HepG2 (cell line): ENCODE measurements around the gene KRTAP1-4. TPM values are rescaled to one million over a fixed set of nuclear protein-coding genes. Genes with fewer than 3 reads are reported as not detected.

ENCODE experiments used
- ATAC-seq: fragments of 200-7000 bp; cut with Tn5 transposase; 3 replicates; pipeline ENCODE4 v1.9.1; 2020; ENCODE audit warnings: mild to moderate bottlenecking, moderate library complexity
- BruUV-seq: library from RNA; stranded (reverse); fragments of 400-500 nt; replicated peaks from 2 replicates; lab custom pipeline; 2021; lab: Mats Ljungman, UMichigan
- CTCF ChIA-PET: fragments of 300-600 bp; formaldehyde crosslinking; extraction: SDS; loops from one replicate; lab custom pipeline; 2021; ENCODE audit warnings: low total read pairs, inconsistent platforms, low intra/inter-chr PET ratio; lab: Yijun Ruan, JAX
- POLR2A ChIA-PET: fragments of 350-600 bp; sonication (Branson Sonifier 250); formaldehyde crosslinking; loops from one replicate; lab custom pipeline; 2020; ENCODE audit warnings: antibody characterized with exemption, inconsistent platforms; lab: Yijun Ruan, JAX
- DNase-seq: peaks from one replicate; pipeline ENCODE4 v3.0.0-alpha.2; 2015; ENCODE audit warnings: low spot score
- FAIRE-seq: peaks from 3 replicates; lab custom pipeline; 2011; peaks lifted over from hg19 to GRCh38; lab: Jason Lieb, UNC
- H2AFZ ChIP-seq: one replicate; pipeline ENCODE4 v1.6.1; 2011; ENCODE audit warnings: low read length, inconsistent platforms
- H3K27ac ChIP-seq: fragments of 300-600 bp; 3 replicates; pipeline ENCODE4 v1.8.0; 2011; ENCODE audit warnings: mixed run types, mild to moderate bottlenecking, mixed read lengths, low read length, inconsistent platforms; ENCODE audit not compliant: insufficient read depth; ENCODE audit errors: extremely low read length
- H3K27me3 ChIP-seq, 2 experiments: fragments of 200-600 bp in 1 of 2; 2 replicates in 1 of 2; 3 replicates in 1 of 2; pipeline versions ENCODE4 v1.6.0 to v1.8.0; 2011; ENCODE audit warnings: low read length in 2 of 2, mild to moderate bottlenecking in 2 of 2, moderate library complexity in 2 of 2, inconsistent platforms in 1 of 2; ENCODE audit not compliant: insufficient read depth in 2 of 2, control insufficient read depth in 1 of 2
- H3K36me3 ChIP-seq, 2 experiments: fragments of 200-600 bp in 1 of 2; replicated peaks in 1 of 2; 2 replicates in 1 of 2; 3 replicates in 1 of 2; pipeline versions ENCODE4 v1.5.1 to v1.8.0; 2011; ENCODE audit warnings: low read length in 2 of 2, inconsistent platforms in 1 of 2; ENCODE audit not compliant: insufficient read depth in 2 of 2, control insufficient read depth in 1 of 2
- H3K4me1 ChIP-seq: 2 replicates; pipeline ENCODE4 v1.5.1; 2012; ENCODE audit warnings: low read length, inconsistent platforms; ENCODE audit not compliant: insufficient read depth
- H3K4me2 ChIP-seq: 2 replicates; pipeline ENCODE4 v1.6.0; 2011; ENCODE audit warnings: low read depth, low read length, inconsistent platforms
- H3K4me3 ChIP-seq, 3 experiments: fragments of 200-600 bp in 1 of 3; sonication (generic), shearing (Covaris generic) in 1 of 3; replicated peaks in 1 of 3; 2 replicates each; pipeline ENCODE4 v1.5.1; 2011 to 2016; ENCODE audit warnings: low read length in 3 of 3, inconsistent platforms in 2 of 3, low read depth in 2 of 3, mild to moderate bottlenecking in 2 of 3, control low read depth in 1 of 3, mixed read lengths in 1 of 3; ENCODE audit not compliant: insufficient read depth in 1 of 3
- H3K79me2 ChIP-seq: one replicate; pipeline ENCODE4 v1.6.1; 2011; ENCODE audit warnings: low read length, inconsistent platforms; ENCODE audit not compliant: insufficient read depth
- H3K9ac ChIP-seq: 2 replicates; pipeline ENCODE4 v1.6.0; 2011; ENCODE audit warnings: mild to moderate bottlenecking, low read depth, low read length, inconsistent platforms; ENCODE audit not compliant: insufficient read depth
- H3K9me3 ChIP-seq: 2 replicates; pipeline ENCODE4 v1.5.1; 2012; ENCODE audit warnings: mild to moderate bottlenecking, low read length
- H4K20me1 ChIP-seq: 2 replicates; pipeline ENCODE4 v1.6.0; 2011; ENCODE audit warnings: inconsistent platforms, mild to moderate bottlenecking, low read length, moderate library complexity; ENCODE audit not compliant: insufficient read depth
- CENPX ChIP-seq: sonication (generic); formaldehyde crosslinking; IDR thresholded peaks from 2 replicates; pipeline ENCODE4 v1.9.0; 2021; ENCODE audit warnings: mild to moderate bottlenecking, missing genetic modification reagents, moderate library complexity
- GPN1 ChIP-seq: sonication (generic); formaldehyde crosslinking; IDR thresholded peaks from 2 replicates; pipeline ENCODE4 v1.5.1; 2020; ENCODE audit warnings: missing genetic modification reagents, borderline replicate concordance
- SP2 ChIP-seq: sonication (generic); formaldehyde crosslinking; IDR thresholded peaks from 2 replicates; pipeline ENCODE4 v1.5.1; 2020; ENCODE audit warnings: mild to moderate bottlenecking, missing genetic modification reagents
- TBL1XR1 ChIP-seq: fragments of 150-350 bp; IDR thresholded peaks from 2 replicates; pipeline ENCODE4 v1.6.1; 2014; ENCODE audit warnings: borderline replicate concordance, low read length; ENCODE audit not compliant: partially characterized antibody
- U2AF2 ChIP-seq: fragments of 200-400 bp; formaldehyde crosslinking; IDR thresholded peaks from 2 replicates; pipeline ENCODE4 v1.6.1; 2017; ENCODE audit warnings: low read depth, mild to moderate bottlenecking, low read length
- ZBTB38 ChIP-seq: sonication (generic); formaldehyde crosslinking; IDR thresholded peaks from 2 replicates; pipeline ENCODE4 v1.5.1; 2020; ENCODE audit warnings: mild to moderate bottlenecking, missing genetic modification reagents
- ZBTB7A ChIP-seq: sonication (generic); formaldehyde crosslinking; IDR thresholded peaks from 2 replicates; pipeline ENCODE4 v1.8.0; 2022; ENCODE audit warnings: mild to moderate bottlenecking, missing genetic modification reagents
- ZFP36L1 ChIP-seq: sonication (generic); formaldehyde crosslinking; IDR thresholded peaks from 2 replicates; pipeline ENCODE4 v1.8.0; 2022; ENCODE audit warnings: mild to moderate bottlenecking, missing genetic modification reagents, moderate library complexity
- ZNF180 ChIP-seq: sonication (generic); formaldehyde crosslinking; IDR thresholded peaks from 2 replicates; pipeline ENCODE4 v1.4.0; 2020; ENCODE audit warnings: low read depth, missing genetic modification reagents, borderline replicate concordance
- ZNF263 ChIP-seq: sonication (generic); formaldehyde crosslinking; IDR thresholded peaks from 2 replicates; pipeline ENCODE4 v1.4.0; 2020; ENCODE audit warnings: missing genetic modification reagents
- ZNF564 ChIP-seq: sonication (generic); formaldehyde crosslinking; IDR thresholded peaks from 2 replicates; pipeline ENCODE4 v1.8.1; 2023; ENCODE audit warnings: mild to moderate bottlenecking, missing genetic modification reagents
- ZNF567 ChIP-seq: sonication (generic); formaldehyde crosslinking; IDR thresholded peaks from 2 replicates; pipeline ENCODE4 v1.8.1; 2023; ENCODE audit warnings: mild to moderate bottlenecking, missing genetic modification reagents, borderline replicate concordance
- ZNF713 ChIP-seq: sonication (generic); formaldehyde crosslinking; IDR thresholded peaks from 2 replicates; pipeline ENCODE4 v1.4.0; 2020; ENCODE audit warnings: mild to moderate bottlenecking, missing genetic modification reagents
- WGBS: methylation state at CpG from one replicate; pipeline ENCODE4 v1.1.6; 2017; ENCODE audit warnings: low lambda C conversion rate; 5-methylcytosine and 5-hydroxymethylcytosine counted together
- in situ Hi-C: cut with HindIII; loops from 2 replicates; pipeline ENCODE4 v1.10.0; 2017; ENCODE audit warnings: low pct_unique_long_range_greater_than_20kb; ENCODE audit not compliant: extremely low pct_ligation_motif_present
- intact Hi-C: fragments of 100-400 bp; cut with micrococcal nuclease; formaldehyde crosslinking; loops from one replicate; pipeline ENCODE4 v1.10.0; 2022; ENCODE audit not compliant: unreplicated experiment
- polyA plus RNA-seq, 8 experiments: library from polyadenylated mRNA; depleted of rRNA in 3 of 8; stranded (reverse) in 7 of 8; unstranded in 1 of 8; fragments of >200 nt; fragmentation: Illumina TruSeq in 4 of 8; extraction: Trizol in 4 of 8; gene quantifications; 2 replicates each; pipeline versions ENCODE4 v1.2.1 to v1.2.3, GENCODE V29; 2011 to 2016; ENCODE audit warnings: low read depth in 4 of 8, missing spikeins in 1 of 8, mixed read lengths in 1 of 8; ENCODE audit not compliant: insufficient read depth in 1 of 8
- total RNA-seq, 5 experiments: library from RNA; depleted of rRNA; stranded (reverse); fragments of >200 nt; fragmentation: Illumina TruSeq; extraction: Trizol; gene quantifications; 2 replicates each; pipeline ENCODE4 v1.2.3, GENCODE V29; 2016; ENCODE audit warnings: low read depth in 1 of 5
- TF ChIP-seq, protein P1 (sequence below), 2 experiments: IDR thresholded peaks; 2 replicates each; pipeline ENCODE4 v1.6.1; 2011 to 2012; ENCODE audit warnings: low read length in 2 of 2, borderline replicate concordance in 1 of 2, low read depth in 1 of 2, mild to moderate bottlenecking in 1 of 2, moderate library complexity in 1 of 2

Gene KRTAP1-4
- total and polyA plus RNA-seq, 2 of the 13 experiments (the other 11 are each of a cell fraction or from before 2014, with no cell fraction given): not detected

DNA sequence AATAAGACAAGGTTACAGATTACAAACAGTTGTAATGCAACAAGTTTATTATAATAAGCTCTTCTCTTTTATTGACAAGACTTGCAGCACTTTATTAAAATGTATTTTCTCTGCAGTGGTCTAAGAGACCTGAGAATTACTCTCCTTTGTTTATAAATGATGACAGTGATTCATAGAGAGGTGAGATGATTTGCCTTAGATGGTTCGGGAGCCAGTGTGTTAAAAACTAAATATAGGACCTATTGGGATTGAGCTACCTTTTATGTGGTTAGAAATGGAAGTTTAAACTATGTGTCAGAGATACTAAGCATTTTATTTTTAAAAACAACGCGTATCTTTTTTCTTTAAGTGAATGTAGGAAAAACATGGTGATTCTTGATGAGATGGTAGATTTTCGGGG is 33.2 kb downstream of the KRTAP1-4 start (continued):
- TF ChIP-seq TBL1XR1 (no peak), ZNF180 (no peak), ZNF713 (CRISPR knock-in tag) (no peak)

DNA sequence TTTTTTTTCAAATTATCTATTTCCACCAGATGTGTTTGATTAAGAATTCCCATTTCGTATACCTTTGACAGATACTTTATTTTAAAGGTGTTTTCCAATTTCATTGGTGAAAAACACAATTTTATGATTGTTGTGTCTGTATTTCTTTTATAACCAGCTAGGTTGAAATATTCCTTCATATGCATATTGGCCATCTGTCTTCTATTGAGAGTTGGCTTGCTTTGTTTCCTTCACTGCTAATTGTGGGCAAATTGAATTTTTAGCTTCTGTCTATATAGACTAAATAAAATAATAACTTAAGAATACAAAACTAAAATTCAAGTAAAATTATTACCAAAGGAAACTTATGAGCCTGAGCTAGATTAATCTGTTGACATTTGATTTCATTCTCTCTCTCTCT is 34.9 kb downstream of the KRTAP1-4 start:
- ChIA-PET POLR2A (no interaction called here), CTCF (no interaction called here)
- H3K9ac ChIP-seq: no peak overlapping the region
- no peaks in the 10 kb centered on the region for H3K79me2 ChIP-seq
- no TSS peak for BruUV-seq
- ATAC-seq (no peak), FAIRE-seq (no peak), DNase-seq (no peak)
- intact Hi-C loops (no loop called here), in situ Hi-C loops (no loop called here)
- TF ChIP-seq ZNF567 (no peak), ZBTB38 (CRISPR knock-in tag) (no peak), ZNF564 (no peak), ZNF713 (CRISPR knock-in tag) (no peak), CENPX (no peak), SP2 (CRISPR knock-in tag) (no peak), U2AF2 (no peak), ZBTB7A (CRISPR knock-in tag) (no peak), ZFP36L1 (CRISPR knock-in tag) (no peak), ZNF263 (no peak), GPN1 (CRISPR knock-in tag) (no peak)
- TF ChIP-seq, protein P1, sequence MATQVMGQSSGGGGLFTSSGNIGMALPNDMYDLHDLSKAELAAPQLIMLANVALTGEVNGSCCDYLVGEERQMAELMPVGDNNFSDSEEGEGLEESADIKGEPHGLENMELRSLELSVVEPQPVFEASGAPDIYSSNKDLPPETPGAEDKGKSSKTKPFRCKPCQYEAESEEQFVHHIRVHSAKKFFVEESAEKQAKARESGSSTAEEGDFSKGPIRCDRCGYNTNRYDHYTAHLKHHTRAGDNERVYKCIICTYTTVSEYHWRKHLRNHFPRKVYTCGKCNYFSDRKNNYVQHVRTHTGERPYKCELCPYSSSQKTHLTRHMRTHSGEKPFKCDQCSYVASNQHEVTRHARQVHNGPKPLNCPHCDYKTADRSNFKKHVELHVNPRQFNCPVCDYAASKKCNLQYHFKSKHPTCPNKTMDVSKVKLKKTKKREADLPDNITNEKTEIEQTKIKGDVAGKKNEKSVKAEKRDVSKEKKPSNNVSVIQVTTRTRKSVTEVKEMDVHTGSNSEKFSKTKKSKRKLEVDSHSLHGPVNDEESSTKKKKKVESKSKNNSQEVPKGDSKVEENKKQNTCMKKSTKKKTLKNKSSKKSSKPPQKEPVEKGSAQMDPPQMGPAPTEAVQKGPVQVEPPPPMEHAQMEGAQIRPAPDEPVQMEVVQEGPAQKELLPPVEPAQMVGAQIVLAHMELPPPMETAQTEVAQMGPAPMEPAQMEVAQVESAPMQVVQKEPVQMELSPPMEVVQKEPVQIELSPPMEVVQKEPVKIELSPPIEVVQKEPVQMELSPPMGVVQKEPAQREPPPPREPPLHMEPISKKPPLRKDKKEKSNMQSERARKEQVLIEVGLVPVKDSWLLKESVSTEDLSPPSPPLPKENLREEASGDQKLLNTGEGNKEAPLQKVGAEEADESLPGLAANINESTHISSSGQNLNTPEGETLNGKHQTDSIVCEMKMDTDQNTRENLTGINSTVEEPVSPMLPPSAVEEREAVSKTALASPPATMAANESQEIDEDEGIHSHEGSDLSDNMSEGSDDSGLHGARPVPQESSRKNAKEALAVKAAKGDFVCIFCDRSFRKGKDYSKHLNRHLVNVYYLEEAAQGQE (IDR thresholded peaks at IDR 0.05; ENCODE audit: borderline replicate concordance in 1 of 2, low read depth in 1 of 2, low read length in 2 of 2): no peak
- no peak overlapping the region for H3K4me2 ChIP-seq
- H3K27ac ChIP-seq: no peak overlapping the region
- no peak overlapping the region for H3K4me3 ChIP-seq
- H3K36me3 ChIP-seq: no peaks in the 10 kb centered on the region
- no peaks in the 10 kb centered on the region for H3K9me3 ChIP-seq
- no peaks in the 10 kb centered on the region for H3K27me3 ChIP-seq
- 40% methylated on average over 1 of the region's 1 CpG for WGBS
- no peaks in the 10 kb centered on the region for H4K20me1 ChIP-seq
- peaks cover 5% of the 10 kb centered on the region; the same call in 1 of the 2 replicates for H3K4me1 ChIP-seq
- H2AFZ ChIP-seq: no peak overlapping the region
